ENCODE data around the gene IFITM10. TPM values are rescaled to one million over a fixed set of nuclear protein-coding genes. Genes with fewer than 3 reads are reported as not detected.

IFITM10 gene
- total RNA-seq, 3 donors from 2014 or later = 0.46 to 2.8 (median 1.9) TPM

DNA sequence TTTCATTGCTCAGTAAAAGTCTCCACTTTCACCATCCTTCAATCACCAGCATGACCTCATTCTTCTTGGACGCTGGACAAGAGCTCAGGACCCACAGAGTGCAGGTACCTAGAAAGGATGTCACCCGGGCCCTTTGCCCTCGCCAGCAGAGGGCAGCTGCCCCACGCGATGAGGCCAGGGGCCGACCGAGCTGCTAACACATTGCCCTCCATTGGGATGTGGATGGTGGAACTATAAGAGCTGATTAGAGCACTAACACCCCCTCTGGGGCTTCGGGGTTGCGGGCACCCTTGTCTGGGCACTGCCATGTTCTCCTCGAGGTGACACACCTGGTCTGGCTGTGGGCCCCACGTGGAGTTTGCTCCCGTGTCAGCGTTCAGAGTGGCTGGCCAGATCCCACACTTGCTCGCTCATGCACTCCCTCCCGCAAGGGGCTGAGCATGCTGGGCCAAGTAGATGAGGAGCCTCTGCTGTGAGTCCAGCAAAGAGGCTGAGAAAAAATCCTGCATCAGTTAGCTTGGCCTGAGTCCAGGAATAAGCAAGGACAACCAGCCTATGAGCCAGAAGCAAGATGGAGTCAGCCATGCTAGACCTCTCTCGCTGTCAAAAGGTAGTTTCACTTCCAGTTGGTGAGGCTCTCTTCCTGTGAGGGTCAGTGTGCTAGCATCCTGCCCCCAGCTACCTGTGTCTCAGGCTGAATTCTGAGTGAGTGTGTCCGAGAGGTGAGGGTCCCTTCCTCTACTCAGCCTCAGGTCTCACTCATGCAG, 43.6 kb downstream of the IFITM10 start:
- Histone ChIP-seq H3K36me3 (ENCODE audit: low read depth) (no peaks in the 10 kb centered on the region), H3K9me3 (no peaks in the 10 kb centered on the region), H3K4me3 (no peak overlapping the region), H3K4me1 (ENCODE audit: low read depth) (no peaks in the 10 kb centered on the region)
- peak in 2 of 3 donors; percentile 25 to 50 for DNase-seq
- intact Hi-C loops (cut with DNase I, micrococcal nuclease) = no loop called here
- TF ChIP-seq, protein P1, sequence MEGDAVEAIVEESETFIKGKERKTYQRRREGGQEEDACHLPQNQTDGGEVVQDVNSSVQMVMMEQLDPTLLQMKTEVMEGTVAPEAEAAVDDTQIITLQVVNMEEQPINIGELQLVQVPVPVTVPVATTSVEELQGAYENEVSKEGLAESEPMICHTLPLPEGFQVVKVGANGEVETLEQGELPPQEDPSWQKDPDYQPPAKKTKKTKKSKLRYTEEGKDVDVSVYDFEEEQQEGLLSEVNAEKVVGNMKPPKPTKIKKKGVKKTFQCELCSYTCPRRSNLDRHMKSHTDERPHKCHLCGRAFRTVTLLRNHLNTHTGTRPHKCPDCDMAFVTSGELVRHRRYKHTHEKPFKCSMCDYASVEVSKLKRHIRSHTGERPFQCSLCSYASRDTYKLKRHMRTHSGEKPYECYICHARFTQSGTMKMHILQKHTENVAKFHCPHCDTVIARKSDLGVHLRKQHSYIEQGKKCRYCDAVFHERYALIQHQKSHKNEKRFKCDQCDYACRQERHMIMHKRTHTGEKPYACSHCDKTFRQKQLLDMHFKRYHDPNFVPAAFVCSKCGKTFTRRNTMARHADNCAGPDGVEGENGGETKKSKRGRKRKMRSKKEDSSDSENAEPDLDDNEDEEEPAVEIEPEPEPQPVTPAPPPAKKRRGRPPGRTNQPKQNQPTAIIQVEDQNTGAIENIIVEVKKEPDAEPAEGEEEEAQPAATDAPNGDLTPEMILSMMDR (IDR thresholded peaks at IDR 0.05) = no peak
- ATAC-seq = peak; percentile 32

DNA sequence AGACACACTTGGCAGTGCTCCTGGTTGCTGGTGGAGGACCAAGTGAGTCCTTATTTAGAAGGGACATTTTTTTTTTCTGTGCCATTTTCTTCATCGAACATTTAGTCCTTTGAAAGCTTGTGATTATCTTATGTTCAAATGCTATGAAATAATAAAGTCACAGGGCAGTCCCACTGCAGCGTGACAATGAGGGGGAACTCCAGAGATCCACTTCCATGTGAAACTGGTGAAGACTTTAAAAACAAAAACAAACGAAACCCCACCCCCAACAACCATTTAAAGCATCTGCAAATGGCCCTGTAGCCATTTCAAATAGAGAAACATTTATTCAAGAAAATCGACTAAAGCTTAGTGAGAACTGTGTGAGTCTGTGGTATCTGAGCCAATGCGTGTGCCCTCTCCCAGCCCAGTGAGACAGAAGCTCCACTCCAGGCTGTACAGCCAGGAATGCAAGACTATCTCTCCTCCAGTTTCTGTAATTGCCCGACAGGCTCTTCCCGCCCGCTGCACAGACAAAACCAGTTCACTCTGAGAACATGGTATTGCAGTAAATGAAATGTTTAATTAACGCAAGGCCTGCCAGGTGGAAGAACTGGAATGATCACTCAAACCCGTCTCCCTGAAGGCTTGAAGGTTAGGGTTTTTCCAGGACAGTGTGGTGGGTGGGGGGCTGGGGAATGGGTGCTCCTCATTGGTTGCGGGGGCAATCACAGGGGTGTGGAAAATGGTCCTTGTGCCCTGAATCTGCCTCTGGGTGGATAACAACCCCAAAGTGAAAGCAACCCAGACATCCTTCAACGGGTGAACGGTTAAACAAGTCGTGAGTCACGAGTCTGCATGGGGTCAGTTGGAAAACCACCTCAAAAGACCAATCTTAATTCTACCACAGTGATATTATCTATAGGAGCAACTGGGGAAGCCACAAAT, 45.0 kb downstream of the IFITM10 start:
- Histone ChIP-seq H3K9me3 (no peaks in the 10 kb centered on the region), H3K4me1 (ENCODE audit: low read depth) (no peaks in the 10 kb centered on the region), H3K36me3 (ENCODE audit: low read depth) (no peaks in the 10 kb centered on the region), H3K4me3 (no peak overlapping the region)
- intact Hi-C loops (cut with DNase I, micrococcal nuclease) = no loop called here
- TF ChIP-seq, protein P1 (IDR thresholded peaks at IDR 0.05) = no peak
- ATAC-seq = no peak
- no peak for DNase-seq

DNA sequence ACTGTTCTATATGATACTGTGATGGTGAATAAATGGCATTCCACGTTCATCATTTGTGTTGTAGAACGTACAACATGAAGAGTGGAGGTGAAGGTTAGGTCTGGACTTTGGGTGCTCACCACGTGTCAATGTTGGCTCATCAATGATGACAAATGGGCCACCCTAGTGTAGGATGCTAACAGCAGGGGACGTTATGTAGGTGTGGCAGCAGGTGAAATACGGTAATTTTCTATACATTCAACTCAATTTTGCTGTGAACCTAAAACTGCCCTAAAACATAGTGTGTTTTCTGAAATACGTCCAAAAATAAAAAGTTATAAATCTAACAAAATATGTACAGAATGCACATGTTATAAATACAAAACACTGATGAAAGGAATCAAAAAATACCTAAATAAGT, 47.2 kb downstream of the IFITM10 start:
- Histone ChIP-seq H3K4me3 (no peak overlapping the region), H3K9me3 (no peaks in the 10 kb centered on the region), H3K4me1 (ENCODE audit: low read depth) (no peaks in the 10 kb centered on the region), H3K36me3 (ENCODE audit: low read depth) (no peaks in the 10 kb centered on the region)
- TF ChIP-seq, protein P1 (IDR thresholded peaks at IDR 0.05) = no peak
- ATAC-seq (no peak), DNase-seq (no peak)
- intact Hi-C loops (cut with DNase I, micrococcal nuclease) = no loop called here

DNA sequence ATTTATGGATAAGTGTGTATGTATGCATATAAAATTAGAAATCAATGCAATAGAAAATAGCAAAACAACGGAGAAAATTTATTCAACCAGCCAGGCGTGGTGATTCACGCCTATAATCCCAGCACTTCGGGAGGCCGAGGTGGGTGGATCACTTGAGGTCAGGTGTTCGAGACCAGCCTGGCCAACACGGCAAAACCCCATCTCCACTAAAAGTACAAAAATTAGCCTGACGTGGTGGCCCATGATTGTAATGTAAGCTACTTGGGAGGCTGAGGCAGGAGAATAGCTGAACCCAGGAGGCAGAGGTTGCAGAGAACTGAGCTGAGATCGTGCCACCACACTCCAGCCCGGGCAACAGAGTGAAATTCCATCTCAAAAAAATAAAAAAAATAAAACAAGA, 47.9 kb downstream of the IFITM10 start:
- H3K36me3 ChIP-seq (ENCODE audit: low read depth) = no peaks in the 10 kb centered on the region
- no peaks in the 10 kb centered on the region for H3K9me3 ChIP-seq
- no peak for DNase-seq
- intact Hi-C loops (cut with DNase I, micrococcal nuclease) = no loop called here
- no peak overlapping the region for H3K4me3 ChIP-seq
- TF ChIP-seq, protein P1 (IDR thresholded peaks at IDR 0.05) = no peak
- H3K4me1 ChIP-seq (ENCODE audit: low read depth) = no peaks in the 10 kb centered on the region
- no peak for ATAC-seq

DNA sequence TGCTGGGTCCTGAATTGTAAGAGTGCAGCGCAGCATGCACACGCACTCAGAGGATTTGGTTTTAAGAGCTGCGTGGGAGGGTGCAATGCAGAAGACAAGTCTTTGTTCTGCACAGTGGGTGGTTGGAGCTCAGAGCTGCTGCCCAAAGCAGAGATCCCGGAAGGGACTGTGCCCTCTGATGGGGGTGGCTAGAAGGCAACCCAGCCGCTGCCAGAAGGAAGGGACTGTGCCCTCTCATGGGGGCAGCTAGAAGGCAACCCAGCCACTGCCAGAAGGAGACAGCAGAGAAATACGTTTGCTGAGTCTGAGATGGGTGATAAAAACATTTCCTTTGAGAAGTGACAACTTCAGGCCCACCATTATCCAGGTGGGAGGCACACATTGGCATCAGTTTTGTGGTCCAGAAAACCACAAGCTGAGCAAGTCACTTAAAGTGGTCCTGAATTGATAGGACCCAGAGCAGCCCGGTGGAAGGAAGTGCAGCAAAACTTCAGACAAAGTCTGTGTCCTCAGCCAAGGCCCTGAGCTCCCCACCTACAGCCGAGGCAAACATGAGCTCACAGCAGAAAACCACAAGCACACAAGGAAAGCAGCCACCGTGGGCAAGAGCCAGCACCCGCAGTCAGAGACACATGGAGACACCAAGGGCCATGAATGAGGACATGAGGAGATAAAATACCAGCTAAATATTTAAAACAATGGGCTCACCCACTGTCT, 49.1 kb downstream of the IFITM10 start:
- ATAC-seq = no peak
- H3K4me3 ChIP-seq = no peak overlapping the region

More for the DNA sequence above, 49.1 kb downstream of the IFITM10 start:
- Histone ChIP-seq H3K9me3 (no peaks in the 10 kb centered on the region), H3K36me3 (ENCODE audit: low read depth) (no peaks in the 10 kb centered on the region), H3K4me1 (ENCODE audit: low read depth) (no peaks in the 10 kb centered on the region)
- no peak for DNase-seq
- TF ChIP-seq, protein P1 (IDR thresholded peaks at IDR 0.05) = no peak
- intact Hi-C loops (cut with DNase I, micrococcal nuclease) = no loop called here
